HPDE6-E6E7 (cell line): ENCODE results near the gene TBC1D7.

Experiments used
- DNase-seq: peaks from one replicate; pipeline ENCODE4 v3.0.0; 2011; ENCODE audit warnings: missing footprints; ENCODE audit errors: extremely low spot score

TBC1D7 gene

GRCh38 chr6:13294499-13295069 is 33.8 kb downstream of the TBC1D7 start:
- DNase-seq = no peak

- no peak for DNase-seq
Observed at GRCh38 chr6:13292774-13293173, 35.6 kb downstream of the TBC1D7 start.

GRCh38 chr6:13290335-13290734 is 38.0 kb downstream of the TBC1D7 start:
- DNase-seq = no peak

GRCh38 chr6:13289789-13290318 is 38.5 kb downstream of the TBC1D7 start:
- DNase-seq = no peak

- no peak for DNase-seq
Observed at GRCh38 chr6:13288969-13289391, 39.4 kb downstream of the TBC1D7 start.

- DNase-seq = no peak
Observed at GRCh38 chr6:13288481-13288880, 39.9 kb downstream of the TBC1D7 start.

- DNase-seq = no peak
Observed at GRCh38 chr6:13287104-13287503, 41.2 kb downstream of the TBC1D7 start.

GRCh38 chr6:13286181-13286580 is 42.2 kb downstream of the TBC1D7 start:
- no peak for DNase-seq

- no peak for DNase-seq
Observed at GRCh38 chr6:13285705-13286104, 42.6 kb downstream of the TBC1D7 start.

GRCh38 chr6:13284646-13285045 is 43.7 kb downstream of the TBC1D7 start:
- DNase-seq = no peak

- DNase-seq = no peak
Observed at GRCh38 chr6:13283331-13283730, 45.0 kb downstream of the TBC1D7 start.

- no peak for DNase-seq
Observed at GRCh38 chr6:13282393-13283069, 45.8 kb downstream of the TBC1D7 start.

GRCh38 chr6:13281686-13282085 is 46.7 kb downstream of the TBC1D7 start:
- no peak for DNase-seq

GRCh38 chr6:13280254-13280653 is 48.1 kb downstream of the TBC1D7 start:
- DNase-seq = no peak

- no peak for DNase-seq
Observed at GRCh38 chr6:13278991-13279390, 49.3 kb downstream of the TBC1D7 start.

- DNase-seq = no peak
Observed at GRCh38 chr6:13278164-13278563, 50.2 kb downstream of the TBC1D7 start.

GRCh38 chr6:13277231-13277630 is 51.1 kb downstream of the TBC1D7 start:
- DNase-seq = no peak

GRCh38 chr6:13275435-13275989 is 52.8 kb downstream of the TBC1D7 start:
- no peak for DNase-seq

- no peak for DNase-seq
Observed at GRCh38 chr6:13274707-13275434, 53.5 kb downstream of the TBC1D7 start.

- no peak for DNase-seq
Observed at GRCh38 chr6:13273931-13274706, 54.2 kb downstream of the TBC1D7 start.

- DNase-seq = no peak
Observed at GRCh38 chr6:13273202-13273930, 55.0 kb downstream of the TBC1D7 start.
